Sigmoid colon (tissue), 4 donors: ENCODE data around the gene PDGFRB.

Experiments used
- EP300 ChIP-seq, 4 donors: sonication (generic); formaldehyde crosslinking; IDR thresholded peaks; one replicate each; pipeline ENCODE4 v1.6.1; 2017; ENCODE audit warnings: antibody characterized with exemption in 4 of 4
- POLR2AphosphoS5 ChIP-seq, 4 donors: sonication (generic); formaldehyde crosslinking; IDR thresholded peaks; one replicate each; pipeline ENCODE4 v1.6.1; 2017; ENCODE audit warnings: antibody characterized with exemption in 4 of 4
- TF ChIP-seq, protein P1 (sequence below), 4 experiments: fragments of 450-650 bp in 3 of 4; fragments of 200-600 bp in 1 of 4; IDR thresholded peaks; one replicate each; pipeline ENCODE4 v1.5.1; 2016 to 2019; ENCODE audit warnings: antibody characterized with exemption in 4 of 4, mild to moderate bottlenecking in 3 of 4, moderate library complexity in 2 of 4

DNA sequence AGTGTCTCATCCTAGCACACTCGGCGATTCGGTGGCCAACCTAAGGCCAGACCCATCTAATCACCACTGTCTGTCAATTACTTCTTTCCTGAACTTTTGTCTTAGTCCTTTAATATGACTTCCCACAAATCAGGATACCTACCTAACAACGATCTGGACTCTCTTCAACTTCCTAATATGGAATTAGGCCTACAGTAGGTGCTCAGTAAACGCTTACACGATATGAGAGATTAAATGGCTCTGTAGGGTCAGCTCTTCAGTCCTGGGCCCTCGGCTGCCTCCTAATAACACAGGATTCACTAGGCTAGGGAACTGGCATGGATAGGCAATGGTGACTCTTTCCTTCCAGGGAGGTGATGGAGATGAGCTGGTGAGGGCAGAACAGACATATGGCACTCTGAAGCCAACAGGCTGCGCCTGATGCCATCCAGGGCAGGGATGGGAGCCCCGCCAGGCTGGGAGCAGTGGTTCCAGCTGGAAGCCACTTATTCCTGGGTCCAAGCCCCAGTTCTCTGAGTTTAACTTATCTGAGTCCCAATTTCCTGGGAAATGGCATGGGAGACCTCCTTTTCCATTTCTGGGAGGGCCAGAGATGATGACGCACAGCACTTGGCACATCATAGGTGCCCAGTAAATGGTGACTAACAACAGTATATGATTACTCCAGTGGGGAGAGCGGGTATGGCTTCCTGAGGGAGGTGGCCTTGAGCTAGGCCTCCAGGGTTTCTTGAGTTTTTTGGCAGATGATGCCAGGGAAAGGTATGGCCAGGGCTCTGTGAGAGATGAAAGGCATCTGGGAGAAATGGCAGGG lies 7.3 kb downstream of the PDGFRB start:
- TF ChIP-seq, protein P1, sequence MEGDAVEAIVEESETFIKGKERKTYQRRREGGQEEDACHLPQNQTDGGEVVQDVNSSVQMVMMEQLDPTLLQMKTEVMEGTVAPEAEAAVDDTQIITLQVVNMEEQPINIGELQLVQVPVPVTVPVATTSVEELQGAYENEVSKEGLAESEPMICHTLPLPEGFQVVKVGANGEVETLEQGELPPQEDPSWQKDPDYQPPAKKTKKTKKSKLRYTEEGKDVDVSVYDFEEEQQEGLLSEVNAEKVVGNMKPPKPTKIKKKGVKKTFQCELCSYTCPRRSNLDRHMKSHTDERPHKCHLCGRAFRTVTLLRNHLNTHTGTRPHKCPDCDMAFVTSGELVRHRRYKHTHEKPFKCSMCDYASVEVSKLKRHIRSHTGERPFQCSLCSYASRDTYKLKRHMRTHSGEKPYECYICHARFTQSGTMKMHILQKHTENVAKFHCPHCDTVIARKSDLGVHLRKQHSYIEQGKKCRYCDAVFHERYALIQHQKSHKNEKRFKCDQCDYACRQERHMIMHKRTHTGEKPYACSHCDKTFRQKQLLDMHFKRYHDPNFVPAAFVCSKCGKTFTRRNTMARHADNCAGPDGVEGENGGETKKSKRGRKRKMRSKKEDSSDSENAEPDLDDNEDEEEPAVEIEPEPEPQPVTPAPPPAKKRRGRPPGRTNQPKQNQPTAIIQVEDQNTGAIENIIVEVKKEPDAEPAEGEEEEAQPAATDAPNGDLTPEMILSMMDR (IDR thresholded peaks at IDR 0.05) = no peak
- TF ChIP-seq EP300 (IDR thresholded peaks at IDR 0.05) (no peak), POLR2AphosphoS5 (IDR thresholded peaks at IDR 0.05) (no peak)
